VCaP (cell line): ENCODE results near the gene TMEM123.
"Not testable (repeated sequence)": the region's sequence is repeated elsewhere in the genome, so short reads cannot be mapped to it uniquely, and the experiment has no call there.

Experiments
- H3K27ac ChIP-seq: fragments of 450-650 bp; 2 replicates; pipeline ENCODE4 v1.5.1; 2017
- CTCF ChIP-seq: fragments of 450-650 bp; conservative IDR thresholded peaks from 2 replicates; pipeline ENCODE4 v1.5.1; 2017; ENCODE audit warnings: mild to moderate bottlenecking, moderate library complexity

TMEM123 gene

GRCh38 chr11:102375720-102376399 is 76.7 kb downstream of the TMEM123 start:
- no peak for TF ChIP-seq CTCF
- no peak overlapping the region for H3K27ac ChIP-seq

GRCh38 chr11:102374633-102375424 is 77.7 kb downstream of the TMEM123 start:
- H3K27ac ChIP-seq: not testable (repeated sequence)

- TF ChIP-seq CTCF: no peak
- H3K27ac ChIP-seq: no peak overlapping the region
Measured at GRCh38 chr11:102368472-102368871, 84.1 kb downstream of the TMEM123 start.

GRCh38 chr11:102367364-102367763 is 85.2 kb downstream of the TMEM123 start:
- peak; percentile 61 for TF ChIP-seq CTCF
- no peak overlapping the region for H3K27ac ChIP-seq

GRCh38 chr11:102364991-102365390 is 87.6 kb downstream of the TMEM123 start:
- H3K27ac ChIP-seq: peak overlapping the region; percentile 60
- TF ChIP-seq CTCF: no peak

GRCh38 chr11:102361086-102362031 is 91.2 kb downstream of the TMEM123 start:
- TF ChIP-seq CTCF: no peak
- no peak overlapping the region for H3K27ac ChIP-seq

GRCh38 chr11:102360681-102361080 is 91.9 kb downstream of the TMEM123 start:
- no peak overlapping the region for H3K27ac ChIP-seq
- TF ChIP-seq CTCF: no peak
